ENCODE data around the gene TMIE. TPM values are rescaled to one million over a fixed set of nuclear protein-coding genes. Genes with fewer than 3 reads are reported as not detected.
A peak's percentile ranks its signal among the peaks of the same experiment; 100 is the strongest.
"Not testable (repeated sequence)": the region's sequence is repeated elsewhere in the genome, so short reads cannot be mapped to it uniquely, and the experiment has no call there.

TMIE gene
- total RNA-seq, 4 donors from 2014 or later = not detected

GRCh38 chr3:46702246-46703012 is 1.2 kb downstream of the TMIE start:
- no peaks in the 10 kb centered on the region for H3K9me3 ChIP-seq
- in situ Hi-C loops (cut with MboI; ENCODE audit: low pct_ligation_motif_present in 1 of 4, low pct_unique_long_range_greater_than_20kb in 1 of 4, low sequenced_read_pairs in 3 of 4) (loop anchor here (25.0 kb wide), 4 partner anchors 160 to 660 kb away; partner anchors contain the start of gene MYL3 (in 1 of the 4)), intact Hi-C loops (cut with DNase I; ENCODE audit: low total_unique reads) (loop anchor here (5.0 to 10.0 kb wide), 2 partner anchors 162 to 620 kb away; partner anchors contain the start of gene MYL3)
- 60 to 90% methylated on average over 2 to 4 of the region's 4 CpGs for WGBS, 2 donors (ENCODE audit: low coverage in 1 of 2)
- no peaks in the 10 kb centered on the region for H3K36me3 ChIP-seq
- H3K27ac ChIP-seq = no peak overlapping the region
- no peak for DNase-seq
- TF ChIP-seq EP300 (IDR thresholded peaks at IDR 0.05; ENCODE audit: low read depth) (no peak), CTCF (IDR thresholded peaks at IDR 0.05) (no peak), POLR2AphosphoS5 (IDR thresholded peaks at IDR 0.05) (no peak), POLR2A (IDR thresholded peaks at IDR 0.05) (no peak)
- no peak overlapping the region for H3K4me3 ChIP-seq
- H3K27me3 ChIP-seq = peaks cover 31% of the 10 kb centered on the region
- peaks cover 0 to 17% (median 13%) of the 10 kb centered on the region in 4 donors for H3K4me1 ChIP-seq

GRCh38 chr3:46703013-46703520 is 1.9 kb downstream of the TMIE start:
- no peaks in the 10 kb centered on the region for H3K36me3 ChIP-seq
- H3K4me3 ChIP-seq = no peak overlapping the region
- TF ChIP-seq CTCF (IDR thresholded peaks at IDR 0.05) (no peak), EP300 (IDR thresholded peaks at IDR 0.05; ENCODE audit: low read depth) (no peak), POLR2A (IDR thresholded peaks at IDR 0.05) (no peak), POLR2AphosphoS5 (IDR thresholded peaks at IDR 0.05) (no peak)
- in situ Hi-C loops (cut with MboI; ENCODE audit: low pct_ligation_motif_present in 1 of 4, low pct_unique_long_range_greater_than_20kb in 1 of 4, low sequenced_read_pairs in 3 of 4) (loop anchor here (25.0 kb wide), 4 partner anchors 159 to 659 kb away; partner anchors contain the start of gene MYL3 (in 1 of the 4)), intact Hi-C loops (cut with DNase I; ENCODE audit: low total_unique reads) (loop anchor here (5.0 to 10.0 kb wide), 2 partner anchors 162 to 619 kb away; partner anchors contain the start of gene MYL3)
- no peak for DNase-seq
- no peak overlapping the region for H3K27ac ChIP-seq
- peaks cover 0 to 17% (median 13%) of the 10 kb centered on the region in 4 donors for H3K4me1 ChIP-seq
- no peaks in the 10 kb centered on the region for H3K9me3 ChIP-seq
- WGBS, 2 donors (ENCODE audit: low coverage in 1 of 2) = 88% methylated on average over 4 of the region's 4 CpGs; no CpG with 5 or more reads in 1 of the 2 donors
- peaks cover 31% of the 10 kb centered on the region for H3K27me3 ChIP-seq

- not testable (repeated sequence) for H3K36me3 ChIP-seq, H3K27ac ChIP-seq, H3K9me3 ChIP-seq, DNase-seq, H3K4me3 ChIP-seq
- intact Hi-C loops (cut with DNase I; ENCODE audit: low total_unique reads) = loop anchor here (2.0 to 10.0 kb wide), 3 partner anchors 160 to 618 kb away; partner anchors contain the start of gene MYL3
- 57% methylated on average over 3 of the region's 7 CpGs; no CpG with 5 or more reads in 1 of the 2 donors for WGBS, 2 donors (ENCODE audit: low coverage in 1 of 2)
- in situ Hi-C loops (cut with MboI; ENCODE audit: low pct_ligation_motif_present in 1 of 4, low pct_unique_long_range_greater_than_20kb in 1 of 4, low sequenced_read_pairs in 3 of 4) = loop anchor here (25.0 kb wide), 4 partner anchors 158 to 658 kb away; partner anchors contain the start of gene MYL3 (in 1 of the 4)
- H3K27me3 ChIP-seq = peaks cover 31% of the 10 kb centered on the region
- H3K4me1 ChIP-seq = peaks cover 0 to 17% (median 13%) of the 10 kb centered on the region in 4 donors
These were observed 3.2 kb downstream of the TMIE start for GRCh38 chr3:46704346-46704745.

GRCh38 chr3:46705022-46705530 is 3.9 kb downstream of the TMIE start:
- H3K36me3 ChIP-seq = no peaks in the 10 kb centered on the region
- peaks cover 30% of the 10 kb centered on the region for H3K27me3 ChIP-seq
- WGBS, 2 donors (ENCODE audit: low coverage in 1 of 2) = 25% methylated on average over 4 of the region's 4 CpGs; no CpG with 5 or more reads in 1 of the 2 donors
- in situ Hi-C loops (cut with MboI; ENCODE audit: low pct_ligation_motif_present in 1 of 4, low pct_unique_long_range_greater_than_20kb in 1 of 4, low sequenced_read_pairs in 3 of 4) (loop anchor here (25.0 kb wide), 4 partner anchors 157 to 657 kb away; partner anchors contain the start of gene MYL3 (in 1 of the 4)), intact Hi-C loops (cut with DNase I; ENCODE audit: low total_unique reads) (loop anchor here (2.0 to 10.0 kb wide), 2 partner anchors 160 to 204 kb away; partner anchors contain the start of gene MYL3)
- DNase-seq = peak; percentile 77
- H3K4me1 ChIP-seq = peaks cover 0 to 15% (median 11%) of the 10 kb centered on the region in 4 donors
- no peak overlapping the region for H3K4me3 ChIP-seq
- no peak overlapping the region for H3K27ac ChIP-seq
- no peaks in the 10 kb centered on the region for H3K9me3 ChIP-seq
- TF ChIP-seq POLR2A (IDR thresholded peaks at IDR 0.05) (no peak), CTCF (IDR thresholded peaks at IDR 0.05) (peak; percentile 93 to 98 (median 96))
